GM12875 (cell line): ENCODE results near the gene GPR162.

ENCODE experiments used
- H3K4me3 ChIP-seq: one replicate; pipeline ENCODE4 v1.5.1; 2011; ENCODE audit warnings: low read depth, low read length, control low read depth
- CTCF ChIP-seq: IDR thresholded peaks from 2 replicates; pipeline ENCODE4 v1.5.1; 2011; ENCODE audit warnings: low read depth, mild to moderate bottlenecking, control low read depth, inconsistent platforms, low read length, moderate library complexity, borderline replicate concordance; ENCODE audit not compliant: insufficient read depth

The GPR162 gene

GRCh38 chr12:6827437-6827911, 5.9 kb downstream of the GPR162 start:
- no peak overlapping the region for H3K4me3 ChIP-seq
- TF ChIP-seq CTCF = no peak

- TF ChIP-seq CTCF = no peak
- H3K4me3 ChIP-seq = peak within 1 kb of the TSS; percentile 45
Observed at GRCh38 chr12:6827982-6828780, 6.6 kb downstream of the GPR162 start, which contains the start of gene P3H3. P3H3 (plus strand) TSS chr12:6828407; CDS start chr12:6828441, 34 bp downstream.

DNA sequence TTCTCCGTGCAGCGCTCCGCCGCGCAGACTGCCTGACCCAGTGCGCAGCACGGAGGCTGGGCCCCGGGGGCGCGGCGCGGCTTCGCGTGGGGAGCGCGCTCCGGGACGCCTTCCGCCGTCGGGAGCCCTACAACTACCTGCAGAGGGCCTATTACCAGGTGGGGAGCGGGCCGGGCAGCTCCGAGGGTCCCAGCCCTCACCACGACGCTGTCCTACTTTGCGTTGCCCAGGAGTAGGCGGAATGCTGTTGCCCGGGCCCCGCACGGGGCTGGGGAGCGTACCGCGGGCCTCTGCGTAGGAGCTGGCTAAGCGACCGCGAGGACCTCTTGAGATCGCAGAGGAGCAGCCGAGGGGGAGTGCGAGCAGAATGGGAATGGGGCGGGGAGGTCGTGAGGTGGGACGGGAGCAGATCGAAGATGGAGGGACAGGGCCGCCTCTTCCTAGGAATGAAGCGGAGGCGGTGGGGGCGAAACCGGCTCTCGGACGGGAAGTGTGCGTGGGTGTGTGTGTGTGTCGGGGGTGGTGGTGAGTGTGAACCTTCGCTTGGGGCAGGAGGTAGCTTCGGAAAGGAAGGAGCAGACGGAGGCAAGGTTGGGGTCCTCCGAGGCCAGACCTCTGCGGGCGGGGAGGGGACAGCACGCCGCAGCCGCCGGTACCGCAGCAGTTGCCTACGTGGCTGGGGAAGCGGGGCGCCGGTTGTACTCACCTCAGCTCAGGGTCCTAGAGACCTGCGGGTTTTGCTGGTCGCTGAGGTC, 7.3 kb downstream of the GPR162 start:
- peak overlapping the region; percentile 45 for H3K4me3 ChIP-seq
- TF ChIP-seq CTCF = no peak

DNA sequence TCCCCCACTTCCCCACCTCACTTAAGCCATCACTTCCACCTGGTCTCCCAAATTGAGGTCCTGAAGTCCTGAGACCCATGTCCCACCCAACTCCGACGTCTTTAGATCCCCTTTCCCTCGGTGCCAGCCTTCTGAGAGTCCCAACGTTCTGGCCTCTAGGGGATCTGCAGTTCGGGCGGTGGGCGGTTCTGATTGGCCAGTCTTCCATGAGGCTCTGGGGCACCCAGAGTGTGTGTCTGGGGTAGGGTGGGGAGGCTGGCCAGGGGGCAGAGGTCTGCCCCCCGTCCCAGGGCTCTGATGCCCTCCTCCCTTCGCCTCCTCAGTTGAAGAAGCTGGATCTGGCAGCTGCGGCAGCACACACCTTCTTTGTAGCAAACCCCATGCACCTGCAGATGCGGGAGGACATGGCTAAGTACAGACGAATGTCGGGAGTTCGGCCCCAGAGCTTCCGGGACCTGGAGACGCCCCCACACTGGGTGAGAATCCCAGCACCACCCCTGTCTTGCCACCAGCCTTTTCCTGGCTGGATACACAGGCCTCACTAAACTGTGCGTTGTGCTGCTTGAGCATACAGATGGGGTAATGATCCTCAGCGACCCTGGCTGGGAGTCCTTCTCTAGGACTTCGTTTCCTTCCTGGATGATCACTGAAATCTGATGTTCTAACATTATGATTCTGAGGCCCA, 8.1 kb downstream of the GPR162 start:
- TF ChIP-seq CTCF = no peak
- no peak overlapping the region for H3K4me3 ChIP-seq

DNA sequence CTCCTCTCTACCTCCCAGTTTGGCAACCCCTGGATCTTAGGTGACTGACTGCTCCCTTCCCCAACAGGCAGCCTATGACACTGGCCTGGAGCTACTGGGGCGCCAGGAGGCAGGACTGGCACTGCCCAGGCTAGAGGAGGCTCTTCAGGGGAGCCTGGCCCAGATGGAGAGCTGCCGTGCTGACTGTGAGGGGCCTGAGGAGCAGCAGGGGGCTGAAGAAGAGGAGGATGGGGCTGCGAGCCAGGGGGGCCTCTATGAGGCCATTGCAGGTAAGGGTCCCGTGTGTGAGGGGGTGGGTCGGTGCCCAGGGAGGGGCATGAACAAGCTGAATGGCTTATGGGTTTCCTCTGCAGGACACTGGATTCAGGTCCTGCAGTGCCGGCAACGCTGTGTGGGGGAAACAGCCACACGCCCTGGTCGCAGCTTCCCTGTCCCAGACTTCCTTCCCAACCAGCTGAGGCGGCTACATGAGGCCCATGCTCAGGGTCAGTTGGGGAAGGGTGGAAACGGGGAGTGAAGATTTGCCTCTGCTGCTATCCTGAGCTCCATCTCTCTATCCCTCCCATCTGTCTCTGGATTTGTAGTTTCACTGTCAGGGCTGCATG, 8.8 kb downstream of the GPR162 start:
- no peak for TF ChIP-seq CTCF
- H3K4me3 ChIP-seq = no peak overlapping the region

- H3K4me3 ChIP-seq = no peak overlapping the region
- TF ChIP-seq CTCF = no peak
Observed at GRCh38 chr12:6830999-6831398, 9.4 kb downstream of the GPR162 start.
